Activated CD4-positive, alpha-beta T cell treated with anti-CD3 and anti-CD28 coated beads for 24 hours (primary cell): ENCODE results near the gene CDC42EP3.

ENCODE experiments used
- DNase-seq, 2 donors: peaks; one replicate each; pipeline ENCODE4 v3.0.0-alpha.2; 2020; ENCODE audit warnings: low read depth in 2 of 2

CDC42EP3 gene

GRCh38 chr2:37618326-37618725 lies 53.1 kb downstream of the CDC42EP3 start:
- no peak for DNase-seq

DNA sequence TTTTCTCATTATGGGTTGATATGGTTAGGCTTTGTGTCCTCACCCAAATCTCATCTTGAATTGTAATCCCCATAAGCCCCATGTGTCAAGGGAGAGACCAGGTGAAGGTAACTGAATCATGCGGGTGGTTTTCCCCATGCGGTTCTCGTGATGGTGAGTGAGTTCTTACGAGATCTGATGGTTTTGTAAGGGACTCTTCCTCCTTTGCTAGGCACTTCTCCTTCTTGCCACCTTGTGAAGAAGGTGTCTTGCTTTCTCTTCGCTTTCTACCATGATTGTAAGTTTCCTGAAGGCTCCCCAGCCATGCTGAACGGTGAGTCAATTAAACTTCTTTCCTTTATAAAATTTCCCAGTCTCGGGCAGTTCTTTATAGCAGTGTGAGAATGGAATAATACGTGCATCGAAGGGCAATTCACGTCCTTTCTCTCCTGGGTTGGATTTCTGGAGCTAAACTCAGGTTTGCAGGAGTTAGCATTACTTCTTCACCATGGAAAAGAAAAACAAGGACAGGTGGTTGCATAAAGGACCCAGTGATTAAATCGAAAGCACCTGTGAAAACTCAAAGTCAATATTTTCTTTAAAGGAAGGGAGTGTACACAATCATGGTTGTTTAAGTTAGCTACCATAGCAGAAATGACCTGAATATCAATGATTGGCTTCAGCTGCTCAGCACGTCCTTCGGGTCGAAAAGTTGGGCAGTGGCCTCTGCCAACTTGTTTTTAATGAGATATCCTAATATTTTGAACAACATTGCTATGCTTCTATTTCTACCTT lies 54.1 kb downstream of the CDC42EP3 start:
- DNase-seq: no peak

DNA sequence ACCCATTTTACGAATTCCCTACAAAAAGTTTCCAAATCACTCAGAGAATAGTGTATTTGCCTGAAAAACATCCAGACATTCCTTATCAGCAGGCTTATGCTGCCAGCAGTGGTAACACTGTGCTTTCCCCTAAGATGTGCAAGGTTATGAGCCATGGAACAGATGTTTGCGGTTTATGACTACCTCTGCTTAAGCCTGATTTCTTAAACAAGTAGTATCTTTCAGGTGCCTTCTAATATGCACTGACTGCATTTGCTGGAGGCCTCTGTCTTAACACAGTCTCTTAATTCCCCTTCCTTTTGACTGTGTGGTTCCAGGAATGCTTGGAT lies 54.8 kb downstream of the CDC42EP3 start:
- no peak for DNase-seq

- DNase-seq: no peak
Observed at GRCh38 chr2:37615804-37616676, 55.4 kb downstream of the CDC42EP3 start.

GRCh38 chr2:37614061-37614738 lies 57.2 kb downstream of the CDC42EP3 start:
- DNase-seq: no peak

- DNase-seq: no peak
Observed at GRCh38 chr2:37612382-37612781, 59.1 kb downstream of the CDC42EP3 start.

DNA sequence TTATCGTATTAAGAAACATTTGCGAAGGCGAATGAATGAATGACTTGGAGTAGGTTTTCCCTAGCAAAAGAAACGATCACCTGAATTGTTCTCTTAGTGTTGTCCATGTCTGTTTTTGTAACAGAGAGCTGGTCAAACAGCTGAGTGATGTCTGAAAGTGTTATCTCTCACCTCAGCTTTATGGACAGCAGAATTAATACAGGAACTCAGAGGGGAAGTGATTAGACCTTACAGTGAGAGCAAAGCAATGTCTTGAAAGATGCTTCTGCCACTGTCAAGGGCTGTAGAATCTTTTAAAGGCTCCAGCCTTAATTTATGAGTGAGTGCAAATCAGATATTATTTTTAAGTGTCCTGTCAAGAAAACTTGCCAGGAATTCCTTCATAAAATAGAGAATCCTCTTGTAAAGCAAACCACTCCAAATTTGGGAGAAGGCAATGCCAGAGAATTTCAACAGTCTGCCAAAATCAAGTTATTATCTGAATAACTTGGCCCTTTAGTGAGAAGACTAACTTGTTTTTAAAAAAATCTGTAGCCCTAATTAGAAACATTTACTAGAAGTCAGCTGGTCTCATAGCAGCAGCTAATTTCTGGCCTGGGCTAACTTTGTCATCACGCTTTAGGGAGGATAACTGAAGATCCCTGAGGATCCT lies 60.7 kb downstream of the CDC42EP3 start:
- no peak for DNase-seq

- no peak for DNase-seq
Observed at GRCh38 chr2:37609782-37610181, 61.7 kb downstream of the CDC42EP3 start.

GRCh38 chr2:37604716-37605115 lies 66.7 kb downstream of the CDC42EP3 start:
- no peak for DNase-seq

DNA sequence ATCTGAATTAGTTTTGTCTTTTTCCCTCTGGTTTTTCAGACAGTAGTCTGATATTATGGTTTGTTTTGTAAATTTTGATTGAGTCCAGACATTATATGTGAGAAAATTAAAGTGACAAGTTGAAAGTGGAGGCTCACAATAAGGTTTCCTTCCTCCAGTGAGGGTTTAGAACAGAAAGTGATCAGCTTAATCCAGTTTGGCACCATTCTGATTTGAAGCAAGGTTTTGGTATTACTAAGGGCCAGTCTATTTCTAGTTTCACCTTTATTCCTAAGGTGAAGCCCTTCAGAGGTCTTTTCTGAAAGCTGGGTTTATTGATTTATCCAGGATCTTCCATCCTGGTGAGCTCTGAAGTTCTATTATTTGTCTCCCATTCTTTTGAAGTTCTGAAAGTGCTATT lies 68.7 kb downstream of the CDC42EP3 start:
- no peak for DNase-seq

GRCh38 chr2:37602040-37602439 lies 69.4 kb downstream of the CDC42EP3 start:
- DNase-seq: no peak

DNA sequence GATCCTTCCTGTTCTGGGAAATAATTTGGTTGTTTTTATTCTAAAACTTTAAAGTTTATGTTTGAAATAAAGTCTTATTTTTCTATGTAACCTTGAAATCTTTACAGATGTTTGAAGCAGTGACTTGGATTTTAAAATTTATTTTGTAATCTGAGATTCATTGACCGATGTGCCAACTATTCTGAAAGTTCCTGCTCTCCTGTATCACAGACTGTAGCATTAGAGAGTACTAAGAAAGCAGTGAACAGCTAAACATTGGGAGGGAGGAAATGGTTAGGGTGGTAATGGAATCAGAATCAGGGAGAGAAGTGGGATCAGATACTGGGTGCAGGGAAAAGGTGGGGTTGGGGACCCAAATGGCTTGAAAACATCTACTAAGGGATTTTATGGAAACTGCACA lies 69.9 kb downstream of the CDC42EP3 start:
- DNase-seq: no peak

- DNase-seq: no peak
Observed at GRCh38 chr2:37600735-37601134, 70.7 kb downstream of the CDC42EP3 start.

DNA sequence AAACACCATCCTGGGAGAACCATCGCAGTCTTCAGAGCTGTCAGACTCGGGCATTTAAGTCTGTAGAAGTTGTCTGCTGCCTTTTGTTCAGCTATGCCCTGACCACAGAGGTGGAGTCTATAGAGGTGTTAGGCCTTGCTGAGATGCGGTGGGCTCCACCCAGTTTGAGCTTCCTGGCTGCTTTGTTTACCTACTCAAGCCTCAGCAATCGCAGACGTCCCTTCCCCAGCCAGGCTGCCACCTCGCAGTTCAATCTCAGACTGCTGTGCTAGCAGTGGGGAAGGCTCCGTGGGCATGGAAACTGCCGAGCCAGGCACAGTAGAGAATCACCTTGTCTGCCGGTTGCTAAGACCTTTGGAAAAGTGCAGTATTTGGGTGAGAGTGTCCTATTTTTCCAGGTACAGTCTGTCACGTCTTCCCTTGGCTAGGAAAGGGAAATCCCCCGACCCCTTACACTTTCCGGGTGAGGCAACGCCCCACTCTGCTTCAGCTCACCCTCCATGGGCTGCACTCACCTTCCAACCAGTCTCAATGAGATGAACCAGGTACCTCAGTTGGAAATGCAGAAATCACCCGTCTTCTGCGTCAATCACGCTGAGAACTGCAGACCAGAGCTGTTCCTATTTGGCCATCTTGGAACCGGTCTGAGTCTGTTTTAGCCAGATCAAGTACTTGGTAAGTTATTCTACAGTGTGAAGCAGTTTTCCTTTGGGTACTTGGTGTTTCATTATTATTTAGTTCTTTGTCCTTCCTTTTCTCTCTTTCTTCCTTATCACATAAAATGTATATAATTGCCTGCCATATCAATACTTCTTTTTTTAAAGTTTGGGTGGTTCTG lies 71.5 kb downstream of the CDC42EP3 start:
- no peak for DNase-seq

DNA sequence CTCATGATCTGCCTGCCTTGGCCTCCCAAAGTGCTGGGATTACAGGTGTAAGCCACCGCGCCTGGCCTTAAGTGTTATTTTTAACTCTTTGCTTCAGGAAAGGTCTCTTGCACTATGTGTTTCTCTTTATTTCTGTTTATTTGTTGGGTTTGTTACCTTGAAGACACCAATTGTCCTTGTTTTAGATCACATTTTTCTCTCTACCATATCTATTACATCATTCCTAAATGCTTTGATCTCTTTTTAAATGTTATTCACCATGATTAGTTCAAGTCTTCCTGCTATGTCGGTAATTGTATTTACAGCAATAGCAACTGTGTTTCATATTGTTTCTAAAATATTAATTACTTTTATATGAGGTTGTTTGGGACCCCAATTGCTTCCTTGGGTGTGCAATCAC lies 77.7 kb downstream of the CDC42EP3 start:
- no peak for DNase-seq

DNA sequence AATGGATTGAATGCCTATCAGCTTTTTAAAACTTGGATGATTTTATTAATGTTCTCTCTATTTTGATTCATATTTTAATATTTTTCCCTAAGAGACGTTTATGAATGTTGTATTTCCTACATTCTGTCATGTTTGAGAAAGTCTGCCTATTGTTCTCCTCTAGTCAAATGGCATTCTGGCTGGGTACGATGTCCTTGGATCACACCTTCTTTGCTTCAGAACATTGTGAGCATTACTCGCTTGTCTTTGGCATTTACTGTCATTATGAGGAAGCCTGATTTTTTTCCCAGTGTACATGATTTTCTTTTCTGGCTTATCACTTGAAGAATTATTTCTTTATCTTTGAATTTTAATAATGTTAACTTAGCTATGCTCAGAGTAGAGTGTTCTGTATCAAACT lies 78.4 kb downstream of the CDC42EP3 start:
- no peak for DNase-seq
